Neural cell (in vitro differentiated cells): Measurements from ENCODE around the gene UGT1A1.

ENCODE experiments used
- EP300 ChIP-seq: fragments of 450-650 bp; conservative IDR thresholded peaks from 2 replicates; pipeline ENCODE4 v1.6.1; 2014; ENCODE audit warnings: antibody characterized with exemption, mild to moderate bottlenecking, moderate library complexity; ENCODE audit not compliant: poor library complexity, severe bottlenecking
- EZH2 ChIP-seq: fragments of 200-600, 300-800 bp; shearing (Covaris generic), sonication (generic); IDR thresholded peaks from 2 replicates; pipeline ENCODE4 v1.6.1; 2014; ENCODE audit warnings: antibody characterized with exemption, low read length, borderline replicate concordance, mild to moderate bottlenecking; ENCODE audit not compliant: insufficient read depth, poor library complexity, severe bottlenecking
- POLR2AphosphoS5 ChIP-seq: IDR thresholded peaks from 2 replicates; pipeline ENCODE4 v1.6.1; 2012
- RAD21 ChIP-seq: fragments of 450-650 bp; conservative IDR thresholded peaks from 2 replicates; pipeline ENCODE4 v1.6.1; 2014; ENCODE audit warnings: antibody characterized with exemption, mild to moderate bottlenecking, moderate library complexity
- SMC3 ChIP-seq: fragments of 450-650 bp; conservative IDR thresholded peaks from 2 replicates; pipeline ENCODE4 v1.6.1; 2014; ENCODE audit warnings: antibody characterized with exemption, mild to moderate bottlenecking, moderate library complexity; ENCODE audit not compliant: poor library complexity
- TF ChIP-seq, protein P1 (sequence below): fragments of 450-650 bp; IDR thresholded peaks from 2 replicates; pipeline ENCODE4 v1.5.1; 2014; ENCODE audit warnings: antibody characterized with exemption, mild to moderate bottlenecking, moderate library complexity; ENCODE audit not compliant: poor library complexity, severe bottlenecking
- TF ChIP-seq, protein P2 (sequence below): IDR thresholded peaks from 2 replicates; pipeline ENCODE4 v1.6.1; 2012; ENCODE audit warnings: borderline replicate concordance

DNA sequence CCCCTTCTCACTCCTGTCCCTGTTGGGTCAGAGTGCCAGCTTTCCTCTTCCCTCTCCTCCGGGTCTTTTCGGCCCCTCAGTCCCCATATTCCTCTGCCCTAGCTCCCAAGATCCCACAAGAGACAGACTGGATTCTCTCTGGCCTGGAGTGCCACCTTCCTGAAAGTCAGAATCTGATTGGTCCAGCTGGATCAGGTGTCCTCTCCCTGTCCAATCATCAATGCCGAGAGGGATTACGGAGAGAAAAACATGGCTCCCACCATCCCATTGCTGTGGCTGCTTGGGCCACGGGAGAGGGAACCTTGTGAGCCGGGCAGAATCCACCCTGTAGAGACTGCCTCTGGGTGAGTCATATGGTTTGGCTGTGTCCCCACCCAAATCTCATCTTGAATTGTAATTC lies 15.3 kb downstream of the UGT1A1 start:
- TF ChIP-seq, protein P1, sequence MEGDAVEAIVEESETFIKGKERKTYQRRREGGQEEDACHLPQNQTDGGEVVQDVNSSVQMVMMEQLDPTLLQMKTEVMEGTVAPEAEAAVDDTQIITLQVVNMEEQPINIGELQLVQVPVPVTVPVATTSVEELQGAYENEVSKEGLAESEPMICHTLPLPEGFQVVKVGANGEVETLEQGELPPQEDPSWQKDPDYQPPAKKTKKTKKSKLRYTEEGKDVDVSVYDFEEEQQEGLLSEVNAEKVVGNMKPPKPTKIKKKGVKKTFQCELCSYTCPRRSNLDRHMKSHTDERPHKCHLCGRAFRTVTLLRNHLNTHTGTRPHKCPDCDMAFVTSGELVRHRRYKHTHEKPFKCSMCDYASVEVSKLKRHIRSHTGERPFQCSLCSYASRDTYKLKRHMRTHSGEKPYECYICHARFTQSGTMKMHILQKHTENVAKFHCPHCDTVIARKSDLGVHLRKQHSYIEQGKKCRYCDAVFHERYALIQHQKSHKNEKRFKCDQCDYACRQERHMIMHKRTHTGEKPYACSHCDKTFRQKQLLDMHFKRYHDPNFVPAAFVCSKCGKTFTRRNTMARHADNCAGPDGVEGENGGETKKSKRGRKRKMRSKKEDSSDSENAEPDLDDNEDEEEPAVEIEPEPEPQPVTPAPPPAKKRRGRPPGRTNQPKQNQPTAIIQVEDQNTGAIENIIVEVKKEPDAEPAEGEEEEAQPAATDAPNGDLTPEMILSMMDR = no peak
- no peak for TF ChIP-seq EP300
- no peak for TF ChIP-seq EZH2
- no peak for TF ChIP-seq SMC3
- no peak for TF ChIP-seq RAD21
- TF ChIP-seq, protein P2, sequence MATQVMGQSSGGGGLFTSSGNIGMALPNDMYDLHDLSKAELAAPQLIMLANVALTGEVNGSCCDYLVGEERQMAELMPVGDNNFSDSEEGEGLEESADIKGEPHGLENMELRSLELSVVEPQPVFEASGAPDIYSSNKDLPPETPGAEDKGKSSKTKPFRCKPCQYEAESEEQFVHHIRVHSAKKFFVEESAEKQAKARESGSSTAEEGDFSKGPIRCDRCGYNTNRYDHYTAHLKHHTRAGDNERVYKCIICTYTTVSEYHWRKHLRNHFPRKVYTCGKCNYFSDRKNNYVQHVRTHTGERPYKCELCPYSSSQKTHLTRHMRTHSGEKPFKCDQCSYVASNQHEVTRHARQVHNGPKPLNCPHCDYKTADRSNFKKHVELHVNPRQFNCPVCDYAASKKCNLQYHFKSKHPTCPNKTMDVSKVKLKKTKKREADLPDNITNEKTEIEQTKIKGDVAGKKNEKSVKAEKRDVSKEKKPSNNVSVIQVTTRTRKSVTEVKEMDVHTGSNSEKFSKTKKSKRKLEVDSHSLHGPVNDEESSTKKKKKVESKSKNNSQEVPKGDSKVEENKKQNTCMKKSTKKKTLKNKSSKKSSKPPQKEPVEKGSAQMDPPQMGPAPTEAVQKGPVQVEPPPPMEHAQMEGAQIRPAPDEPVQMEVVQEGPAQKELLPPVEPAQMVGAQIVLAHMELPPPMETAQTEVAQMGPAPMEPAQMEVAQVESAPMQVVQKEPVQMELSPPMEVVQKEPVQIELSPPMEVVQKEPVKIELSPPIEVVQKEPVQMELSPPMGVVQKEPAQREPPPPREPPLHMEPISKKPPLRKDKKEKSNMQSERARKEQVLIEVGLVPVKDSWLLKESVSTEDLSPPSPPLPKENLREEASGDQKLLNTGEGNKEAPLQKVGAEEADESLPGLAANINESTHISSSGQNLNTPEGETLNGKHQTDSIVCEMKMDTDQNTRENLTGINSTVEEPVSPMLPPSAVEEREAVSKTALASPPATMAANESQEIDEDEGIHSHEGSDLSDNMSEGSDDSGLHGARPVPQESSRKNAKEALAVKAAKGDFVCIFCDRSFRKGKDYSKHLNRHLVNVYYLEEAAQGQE = no peak
- TF ChIP-seq POLR2AphosphoS5 = no peak
